Stomach (tissue), 9 donors: Measurements from ENCODE around the gene PLCB4. TPM values are rescaled to one million over a fixed set of nuclear protein-coding genes. Genes with fewer than 3 reads are reported as not detected.

ENCODE experiments used
- DNase-seq, 2 donors: peaks; one replicate each; pipeline versions ENCODE4 v3.0.0 to v3.0.0-alpha.2; 2013 to 2019
- H3K27ac ChIP-seq, 5 donors: fragments of 200-600 bp in 4 of 5; sonication (generic) in 4 of 5; one replicate each; pipeline ENCODE4 v1.5.1; 2013 to 2019; ENCODE audit warnings: mild to moderate bottlenecking in 1 of 5, moderate library complexity in 1 of 5
- H3K27me3 ChIP-seq, 3 donors: fragments of 200-600 bp; sonication (generic); one replicate each; pipeline ENCODE4 v1.5.1; 2017 to 2019; ENCODE audit warnings: mixed run types in 1 of 3
- H3K36me3 ChIP-seq, 4 donors: fragments of 200-600 bp; sonication (generic); 1 replicate in 3 of 4; 2 replicates in 1 of 4; pipeline ENCODE4 v1.5.1; 2016 to 2019
- H3K4me1 ChIP-seq, 4 donors: fragments of 200-600 bp; sonication (generic); one replicate each; pipeline ENCODE4 v1.5.1; 2016 to 2019
- H3K4me3 ChIP-seq, 4 donors: fragments of 200-600 bp; sonication (generic) in 3 of 4; one replicate each; pipeline ENCODE4 v1.5.1; 2016 to 2019; ENCODE audit warnings: mild to moderate bottlenecking in 1 of 4
- H3K9me3 ChIP-seq, 4 donors: fragments of 200-600 bp; sonication (generic); one replicate each; pipeline ENCODE4 v1.5.1; 2016 to 2019
- EP300 ChIP-seq: sonication (generic); formaldehyde crosslinking; IDR thresholded peaks from one replicate; pipeline ENCODE4 v1.6.1; 2017; ENCODE audit warnings: antibody characterized with exemption
- POLR2A ChIP-seq, 4 donors: fragments of 450-650 bp; IDR thresholded peaks; one replicate each; pipeline ENCODE4 v1.6.1; 2016; ENCODE audit warnings: antibody characterized with exemption in 4 of 4, control low read depth in 2 of 4, mild to moderate bottlenecking in 1 of 4, moderate library complexity in 1 of 4
- POLR2AphosphoS5 ChIP-seq, 3 donors: sonication (generic); formaldehyde crosslinking; IDR thresholded peaks; one replicate each; pipeline ENCODE4 v1.6.1; 2016; ENCODE audit warnings: antibody characterized with exemption in 3 of 3
- WGBS, 5 donors: extraction: QIAGEN DNeasy Blood & Tissue Kit in 3 of 5; methylation state at CpG; one replicate each; pipeline versions ENCODE4 v1.1.5 to v1.1.7; 2013 to 2018; 5-methylcytosine and 5-hydroxymethylcytosine counted together
- intact Hi-C: fragments of 100-400 bp; cut with DNase I; formaldehyde crosslinking; loops from one replicate; pipeline ENCODE4 v1.15.1; 2023; ENCODE audit warnings: low total_unique reads
- polyA plus RNA-seq, 3 donors: library from polyadenylated mRNA; stranded (reverse); fragments of 200-250 nt; gene quantifications; one replicate each; pipeline ENCODE4 v1.2.3, GENCODE V29; 2013
- total RNA-seq, 5 donors: library from RNA; depleted of rRNA; stranded (reverse); fragments of >200 nt; gene quantifications; one replicate each; pipeline versions ENCODE4 v1.1.0 to v1.2.3, GENCODE V29; 2014 to 2016
- TF ChIP-seq, protein P1 (sequence below), 7 experiments: fragments of 450-650 bp in 4 of 7; fragments of 200-600 bp in 3 of 7; sonication (generic) in 3 of 7; IDR thresholded peaks; one replicate each; pipeline ENCODE4 v1.5.1; 2016 to 2019; ENCODE audit warnings: antibody characterized with exemption in 7 of 7, control low read depth in 2 of 7, mild to moderate bottlenecking in 1 of 7
- donor health status: healthy with polysubstance abuse.
- donor health status: Bipolar disorder and iron deficiency.
- donor health status: healthy.

Gene PLCB4
- total and polyA plus RNA-seq, 8 donors: 5.3 to 29.4 (median 22.3) TPM

DNA sequence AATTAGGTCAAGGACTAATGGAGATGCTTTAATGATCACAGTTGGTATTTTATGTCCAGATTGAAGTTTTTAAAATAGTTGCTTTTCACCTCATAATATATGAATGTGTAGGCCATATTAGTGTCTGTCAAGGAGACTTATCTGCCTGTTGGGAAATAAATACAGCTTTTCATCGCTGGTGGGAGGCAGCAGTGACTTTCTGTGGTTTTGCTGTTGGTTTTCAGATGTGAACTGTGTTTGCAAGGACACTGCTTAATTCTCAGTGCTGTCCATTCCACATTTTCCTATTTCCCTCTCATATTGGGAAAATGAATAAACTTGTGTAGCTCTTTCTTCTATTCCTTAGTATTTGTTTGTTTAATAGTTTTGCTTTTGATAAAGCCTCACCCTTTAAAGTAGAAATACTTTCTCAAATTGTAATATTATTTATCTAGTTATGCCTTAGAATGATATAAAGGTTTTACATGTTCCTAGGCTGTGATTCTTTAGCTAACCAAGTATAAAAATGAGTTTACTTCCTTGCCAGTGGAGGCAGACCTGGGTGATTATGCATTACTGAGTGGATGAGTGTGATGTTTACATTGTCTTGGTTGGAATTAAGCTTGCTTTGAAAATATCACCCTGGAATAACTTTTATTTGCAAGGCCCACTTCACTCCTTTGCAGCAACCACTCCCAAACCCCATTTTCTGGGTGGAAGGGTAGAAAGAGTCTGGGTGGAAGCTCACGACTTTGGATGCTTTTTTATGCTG is 3.3 kb downstream of the PLCB4 start:
- H3K9me3 ChIP-seq: no peaks in the 10 kb centered on the region
- TF ChIP-seq EP300 (no peak), POLR2AphosphoS5 (IDR thresholded peaks at IDR 0.05) (peak in 1 of 3 donors; percentile 9)
- H3K27ac ChIP-seq: peak overlapping the region; percentile 5 to 90 (median 84)
- peaks cover 0 to 20% (median 15%) of the 10 kb centered on the region in 3 donors for H3K27me3 ChIP-seq
- intact Hi-C loops: no loop called here
- H3K4me1 ChIP-seq: peaks cover 5 to 83% (median 54%) of the 10 kb centered on the region in 4 donors
- DNase-seq: peak in 1 of 2 donors; percentile 26
- WGBS, 5 donors: 29 to 57% (median 36%) methylated on average over 2 of the region's 2 CpGs
- no peaks in the 10 kb centered on the region for H3K36me3 ChIP-seq
- peak overlapping the region in 1 of 4 donors; percentile 5 for H3K4me3 ChIP-seq

DNA sequence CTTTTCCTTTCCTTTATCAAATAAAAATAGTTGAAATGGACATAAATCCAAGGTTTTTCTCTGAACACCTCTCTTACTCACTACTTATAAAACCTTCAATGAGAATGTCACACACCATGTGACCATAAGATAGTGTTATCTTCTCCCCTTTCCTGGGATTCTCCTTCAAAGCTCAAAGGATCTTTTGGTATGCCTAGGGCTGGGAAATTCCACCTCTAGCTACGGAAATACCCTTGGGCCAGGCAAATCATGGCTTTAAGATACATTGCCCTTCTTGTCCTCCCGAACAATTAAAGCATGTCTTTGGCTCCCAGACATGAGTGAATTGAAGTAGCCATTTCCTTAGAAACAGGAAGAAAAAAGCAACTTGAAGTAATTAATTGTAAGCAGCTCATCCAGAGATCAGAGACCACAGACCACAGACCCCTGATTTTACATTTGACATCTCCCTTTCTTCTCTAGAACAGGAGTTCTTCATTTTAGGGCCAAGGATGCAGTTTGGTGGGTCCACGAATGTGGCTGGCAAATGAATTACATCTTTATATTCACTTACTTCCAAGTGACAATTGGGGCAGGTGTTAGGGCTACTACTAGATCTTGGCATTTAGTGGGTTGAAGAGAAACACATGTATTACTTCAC is 4.1 kb downstream of the PLCB4 start:
- H3K4me1 ChIP-seq: peaks cover 5 to 83% (median 50%) of the 10 kb centered on the region in 4 donors
- intact Hi-C loops: no loop called here
- 45 to 63% (median 62%) methylated on average over 3 of the region's 3 CpGs for WGBS, 5 donors
- no peaks in the 10 kb centered on the region for H3K36me3 ChIP-seq
- TF ChIP-seq POLR2A (IDR thresholded peaks at IDR 0.05): no peak
- no peaks in the 10 kb centered on the region for H3K9me3 ChIP-seq
- DNase-seq: peak in 1 of 2 donors; percentile 16
- no peak overlapping the region for H3K4me3 ChIP-seq
- H3K27me3 ChIP-seq: peaks cover 0 to 15% (median 14%) of the 10 kb centered on the region in 3 donors
- peak overlapping the region; percentile 5 to 90 (median 84) for H3K27ac ChIP-seq

DNA sequence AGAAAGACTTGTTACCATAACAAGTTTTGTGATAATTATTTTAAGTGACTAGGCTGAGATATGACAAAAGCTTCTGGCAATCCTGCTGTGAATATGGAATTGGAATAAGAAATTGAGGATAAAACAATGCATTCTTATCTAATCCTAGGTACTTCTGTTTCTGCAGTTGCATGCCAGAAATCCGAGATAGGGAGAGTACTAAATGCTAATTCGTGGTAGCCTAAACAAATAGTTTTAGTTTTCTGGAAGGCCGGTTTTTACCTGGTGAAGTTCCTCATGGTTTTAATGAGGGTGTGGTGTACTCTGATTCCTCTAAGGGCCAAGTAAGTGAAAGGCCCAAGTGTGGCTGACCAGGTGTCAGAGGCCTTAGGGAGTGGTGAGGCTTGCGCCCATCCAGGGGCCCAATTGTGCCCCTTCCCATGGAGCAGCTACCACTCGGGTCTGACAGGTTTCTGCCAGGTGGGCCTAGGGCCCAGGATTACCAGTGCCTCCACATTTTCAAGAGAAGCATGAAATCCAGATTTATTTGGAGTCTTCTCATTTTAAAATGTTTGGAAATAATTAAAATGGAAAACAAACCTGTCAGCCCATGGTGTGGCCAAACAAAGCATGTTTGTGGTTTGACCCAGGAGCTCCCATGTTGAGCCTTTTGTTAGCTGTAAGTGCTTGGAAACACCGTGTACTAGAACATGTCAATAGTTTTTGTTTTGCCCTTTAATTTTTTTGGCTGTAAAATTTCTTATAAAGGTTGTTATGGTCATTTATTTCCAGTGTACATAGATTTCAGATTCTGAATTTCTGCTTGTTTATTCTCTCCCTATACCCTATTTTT is 6.6 kb downstream of the PLCB4 start:
- Histone ChIP-seq H3K4me1 (peaks cover 5 to 78% (median 41%) of the 10 kb centered on the region in 4 donors), H3K4me3 (no peak overlapping the region), H3K9me3 (no peaks in the 10 kb centered on the region), H3K27me3 (no peaks in the 10 kb centered on the region), H3K27ac (peak overlapping the region; percentile 69 to 90 (median 84)), H3K36me3 (no peaks in the 10 kb centered on the region)
- 32 to 54% (median 39%) methylated on average over 6 of the region's 6 CpGs for WGBS, 5 donors
- no peak for TF ChIP-seq EP300
- peak in 1 of 3 donors; percentile 19 for TF ChIP-seq POLR2AphosphoS5 (IDR thresholded peaks at IDR 0.05)
- intact Hi-C loops: no loop called here
- peak in 1 of 2 donors; percentile 19 for DNase-seq

DNA sequence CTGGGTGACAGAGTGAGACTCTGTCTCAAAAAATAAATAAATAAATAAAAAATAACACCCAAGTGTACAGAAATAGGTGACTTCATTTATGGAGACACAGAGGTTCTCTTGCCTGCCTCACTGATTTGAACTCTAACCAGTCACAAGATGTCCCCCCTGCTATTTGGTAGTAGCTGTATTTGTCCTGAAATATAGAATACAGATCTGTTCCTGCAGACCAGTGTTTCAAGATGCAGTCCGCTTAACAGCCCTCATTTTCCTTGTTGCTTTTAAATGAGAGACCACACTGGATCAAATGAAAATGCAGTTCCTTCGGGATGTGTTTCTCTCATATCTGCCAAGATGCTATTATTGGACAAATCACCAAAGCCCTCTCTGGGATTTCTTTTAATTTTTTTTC is 7.6 kb downstream of the PLCB4 start:
- H3K36me3 ChIP-seq: no peaks in the 10 kb centered on the region
- H3K27me3 ChIP-seq: no peaks in the 10 kb centered on the region
- TF ChIP-seq EP300: no peak
- no peak for TF ChIP-seq POLR2AphosphoS5 (IDR thresholded peaks at IDR 0.05)
- TF ChIP-seq, protein P1, sequence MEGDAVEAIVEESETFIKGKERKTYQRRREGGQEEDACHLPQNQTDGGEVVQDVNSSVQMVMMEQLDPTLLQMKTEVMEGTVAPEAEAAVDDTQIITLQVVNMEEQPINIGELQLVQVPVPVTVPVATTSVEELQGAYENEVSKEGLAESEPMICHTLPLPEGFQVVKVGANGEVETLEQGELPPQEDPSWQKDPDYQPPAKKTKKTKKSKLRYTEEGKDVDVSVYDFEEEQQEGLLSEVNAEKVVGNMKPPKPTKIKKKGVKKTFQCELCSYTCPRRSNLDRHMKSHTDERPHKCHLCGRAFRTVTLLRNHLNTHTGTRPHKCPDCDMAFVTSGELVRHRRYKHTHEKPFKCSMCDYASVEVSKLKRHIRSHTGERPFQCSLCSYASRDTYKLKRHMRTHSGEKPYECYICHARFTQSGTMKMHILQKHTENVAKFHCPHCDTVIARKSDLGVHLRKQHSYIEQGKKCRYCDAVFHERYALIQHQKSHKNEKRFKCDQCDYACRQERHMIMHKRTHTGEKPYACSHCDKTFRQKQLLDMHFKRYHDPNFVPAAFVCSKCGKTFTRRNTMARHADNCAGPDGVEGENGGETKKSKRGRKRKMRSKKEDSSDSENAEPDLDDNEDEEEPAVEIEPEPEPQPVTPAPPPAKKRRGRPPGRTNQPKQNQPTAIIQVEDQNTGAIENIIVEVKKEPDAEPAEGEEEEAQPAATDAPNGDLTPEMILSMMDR (IDR thresholded peaks at IDR 0.05): no peak
- no peak for TF ChIP-seq POLR2A (IDR thresholded peaks at IDR 0.05)
- peak overlapping the region; percentile 58 to 90 (median 84) for H3K27ac ChIP-seq
- WGBS, 5 donors: 72 to 91% (median 86%) methylated on average over 2 of the region's 2 CpGs
- intact Hi-C loops: no loop called here
- DNase-seq: no peak
- no peaks in the 10 kb centered on the region for H3K9me3 ChIP-seq
- peaks cover 5 to 68% (median 41%) of the 10 kb centered on the region in 4 donors for H3K4me1 ChIP-seq
- H3K4me3 ChIP-seq: no peak overlapping the region

DNA sequence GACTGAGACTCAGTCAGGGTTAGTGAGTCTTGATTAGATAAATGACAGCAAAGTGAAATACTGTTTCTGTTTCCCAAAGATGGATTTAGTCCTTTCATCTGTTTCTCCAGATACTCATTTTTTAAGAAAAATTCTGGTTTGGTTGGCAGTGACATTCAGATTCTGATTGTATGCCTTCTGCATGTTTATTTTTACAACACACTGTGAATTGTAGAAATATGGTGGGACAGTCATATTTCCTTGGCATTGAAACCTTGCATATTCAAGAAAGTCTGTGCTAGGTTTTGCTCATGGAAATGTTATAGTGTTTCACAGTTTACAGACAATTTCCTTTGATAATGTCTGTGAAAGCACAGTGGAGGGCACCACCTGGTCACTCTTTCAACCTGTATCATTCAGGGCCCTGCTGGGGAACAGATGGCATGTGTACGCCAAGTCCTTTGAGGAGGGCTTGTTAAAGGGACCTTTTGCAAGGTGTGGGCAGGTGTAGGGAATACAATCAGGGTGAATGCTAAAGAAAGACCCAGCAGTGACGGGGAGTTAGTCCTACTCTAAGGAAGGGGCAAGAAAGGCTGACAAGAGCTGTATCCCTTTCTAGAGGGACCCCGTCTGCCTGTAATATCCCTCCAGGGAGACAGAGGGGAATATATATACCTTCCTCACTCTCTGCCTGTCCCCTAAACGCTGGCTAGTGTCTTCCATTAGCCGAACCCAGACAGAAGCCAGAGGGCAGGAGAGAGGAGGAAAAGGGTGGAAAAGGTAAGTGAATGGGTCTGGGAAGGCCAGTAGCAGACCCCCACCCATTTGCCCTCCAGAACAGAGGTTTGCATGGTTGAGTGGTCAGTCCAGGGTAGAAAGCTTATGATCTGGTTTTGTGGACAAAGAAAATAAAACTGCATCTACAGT is 10.2 kb downstream of the PLCB4 start:
- no peaks in the 10 kb centered on the region for H3K36me3 ChIP-seq
- H3K27me3 ChIP-seq: no peaks in the 10 kb centered on the region
- H3K9me3 ChIP-seq: no peaks in the 10 kb centered on the region
- WGBS, 5 donors: 74 to 85% (median 78%) methylated on average over 5 of the region's 5 CpGs
- peak overlapping the region in 1 of 5 donors; percentile 8 for H3K27ac ChIP-seq
- TF ChIP-seq EP300 (no peak), POLR2AphosphoS5 (IDR thresholded peaks at IDR 0.05) (no peak), POLR2A (IDR thresholded peaks at IDR 0.05) (no peak)
- TF ChIP-seq, protein P1 (IDR thresholded peaks at IDR 0.05): no peak
- DNase-seq: peak in 1 of 2 donors; percentile 43
- intact Hi-C loops: no loop called here
- no peak overlapping the region for H3K4me3 ChIP-seq
- H3K4me1 ChIP-seq: peaks cover 12 to 68% (median 37%) of the 10 kb centered on the region in 4 donors
